GM19397 (cell line): ENCODE measurements around the gene SVIL.
"Not testable (repeated sequence)": the region's sequence is repeated elsewhere in the genome, so short reads cannot be mapped to it uniquely, and the experiment has no call there.

Experiments used
- ATAC-seq: cut with Tn5 transposase; IDR thresholded peaks from one replicate; pipeline ENCODE4 v1.9.1; 2021; ENCODE audit warnings: mild to moderate bottlenecking, moderate library complexity; ENCODE audit not compliant: unreplicated experiment

SVIL gene

GRCh38 chr10:29624357-29624756 is 10.4 kb downstream of the SVIL start:
- not testable (repeated sequence) for ATAC-seq

- ATAC-seq, result no peak
Observed at GRCh38 chr10:29623797-29624196, 11.0 kb downstream of the SVIL start.

- no peak for ATAC-seq
Observed at GRCh38 chr10:29622382-29622922, 12.3 kb downstream of the SVIL start.

- ATAC-seq, result no peak
Observed at GRCh38 chr10:29621161-29621560, 13.6 kb downstream of the SVIL start.

- ATAC-seq, result no peak
Observed at GRCh38 chr10:29620112-29620690, 14.6 kb downstream of the SVIL start.

- ATAC-seq, result no peak
Observed at GRCh38 chr10:29619241-29619669, 15.5 kb downstream of the SVIL start.

GRCh38 chr10:29618341-29619171 is 16.2 kb downstream of the SVIL start:
- ATAC-seq, result no peak

GRCh38 chr10:29617880-29618340 is 16.9 kb downstream of the SVIL start:
- no peak for ATAC-seq

- no peak for ATAC-seq
Observed at GRCh38 chr10:29616542-29616941, 18.2 kb downstream of the SVIL start.

- ATAC-seq, result no peak
Observed at GRCh38 chr10:29615195-29615594, 19.6 kb downstream of the SVIL start.

GRCh38 chr10:29614289-29614688 is 20.5 kb downstream of the SVIL start:
- ATAC-seq, result not testable (repeated sequence)

GRCh38 chr10:29613791-29614190 is 21.0 kb downstream of the SVIL start:
- no peak for ATAC-seq

- no peak for ATAC-seq
Observed at GRCh38 chr10:29613196-29613595, 21.6 kb downstream of the SVIL start.

GRCh38 chr10:29612657-29613056 is 22.1 kb downstream of the SVIL start:
- no peak for ATAC-seq

GRCh38 chr10:29611781-29612381 is 22.9 kb downstream of the SVIL start:
- no peak for ATAC-seq

GRCh38 chr10:29610876-29611647 is 23.7 kb downstream of the SVIL start:
- no peak for ATAC-seq

GRCh38 chr10:29610331-29610730 is 24.4 kb downstream of the SVIL start:
- ATAC-seq, result not testable (repeated sequence)

GRCh38 chr10:29609696-29610095 is 25.1 kb downstream of the SVIL start:
- no peak for ATAC-seq

- no peak for ATAC-seq
Observed at GRCh38 chr10:29608476-29609301, 26.1 kb downstream of the SVIL start.

- ATAC-seq, result no peak
Observed at GRCh38 chr10:29608062-29608461, 26.7 kb downstream of the SVIL start.
